Measurements from ENCODE around the gene UROC1.

DNA sequence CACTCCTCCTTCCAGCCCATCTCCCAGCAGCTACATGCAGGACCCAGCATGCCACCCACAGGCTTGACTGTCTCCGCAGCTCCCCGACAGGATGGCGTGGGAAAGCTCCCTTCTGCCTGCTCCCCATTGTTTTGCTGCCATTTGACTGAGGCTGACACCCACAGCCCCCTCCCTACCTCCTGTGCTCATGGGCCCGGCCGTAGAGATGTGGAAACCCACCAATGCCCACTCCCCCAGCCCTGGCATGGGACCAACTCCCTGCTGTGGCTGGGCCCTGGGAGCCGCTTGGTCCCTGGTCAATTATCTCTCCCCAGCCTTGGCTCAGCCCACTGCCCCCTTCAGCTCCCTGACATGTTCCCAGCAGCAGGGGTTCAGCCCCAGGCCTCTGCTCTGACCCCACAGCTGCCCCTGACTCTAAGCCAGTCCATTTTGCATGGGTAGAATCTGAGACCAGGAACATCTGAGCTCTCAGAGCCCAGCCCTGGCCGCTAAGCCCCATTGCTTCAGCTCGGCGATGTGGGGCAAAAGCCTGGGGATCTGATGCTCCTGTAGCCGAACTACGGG is 33.0 kb upstream of the UROC1 start:
- TF ChIP-seq POLR2AphosphoS5 (IDR thresholded peaks at IDR 0.05; ENCODE audit: borderline replicate concordance, low read depth, low read length) (no peak), EZH2 (IDR thresholded peaks at IDR 0.05) (no peak)

Measured in SK-N-MC (cell line).